Hepatocyte (in vitro differentiated cells): Measurements from ENCODE around the gene CCDC12.

Experiments
- CTCF ChIP-seq: fragments of 200-600 bp; sonication (generic); IDR thresholded peaks from 2 replicates; pipeline ENCODE4 v1.5.1; 2016; ENCODE audit warnings: antibody characterized with exemption, mild to moderate bottlenecking; ENCODE audit not compliant: poor library complexity
- EZH2 ChIP-seq: fragments of 200-600 bp; sonication (generic); IDR thresholded peaks from 2 replicates; pipeline ENCODE4 v1.6.1; 2016; ENCODE audit warnings: antibody characterized with exemption, mild to moderate bottlenecking, borderline replicate concordance

GRCh38 chr3:46987743-46988401, 11.3 kb upstream of the CCDC12 start:
- TF ChIP-seq CTCF (no peak), EZH2 (no peak)
